K562 (cell line): Measurements from ENCODE around the gene NAE1. TPM values are rescaled to one million over a fixed set of nuclear protein-coding genes. Genes with fewer than 3 reads are reported as not detected.

Source experiments
- ATAC-seq: fragments of 200-7000 bp; cut with Tn5 transposase; 3 replicates; pipeline ENCODE4 v1.9.1; 2020; ENCODE audit warnings: moderate library complexity
- BruUV-seq: library from RNA; stranded (reverse); fragments of 400-500 nt; replicated peaks from 2 replicates; lab custom pipeline; 2021; lab: Mats Ljungman, UMichigan
- CTCF ChIA-PET: fragments of 300-600 bp; formaldehyde crosslinking; extraction: SDS; loops from one replicate; lab custom pipeline; 2021; ENCODE audit warnings: low intra/inter-chr PET ratio; lab: Yijun Ruan, JAX
- POLR2A ChIA-PET: fragments of 300-600, 350-650 bp; sonication (Branson Sonifier 250); formaldehyde crosslinking; extraction: SDS; loops from one replicate; lab custom pipeline; 2021; ENCODE audit warnings: antibody characterized with exemption, inconsistent platforms; lab: Yijun Ruan, JAX
- DNase-seq, 4 experiments: peaks; one replicate each; pipeline versions ENCODE4 v3.0.0 to v3.0.0-alpha.2; 2011 to 2018; ENCODE audit warnings: low spot score in 3 of 4, mixed read lengths in 3 of 4; ENCODE audit errors: extremely low read depth in 1 of 4
- FAIRE-seq: peaks from 2 replicates; lab custom pipeline; 2011; peaks lifted over from hg19 to GRCh38; lab: Jason Lieb, UNC
- H2AFZ ChIP-seq: 2 replicates; pipeline ENCODE4 v1.6.0; 2011; ENCODE audit warnings: low read depth, low read length, control low read depth, inconsistent platforms
- H3K27ac ChIP-seq: fragments of 200-600 bp; 3 replicates; pipeline ENCODE4 v1.8.0; 2011; ENCODE audit warnings: low read depth, mild to moderate bottlenecking, control low read depth, inconsistent platforms, low read length, moderate library complexity, mixed read lengths; ENCODE audit errors: extremely low read depth
- H3K27me3 ChIP-seq, 2 experiments: fragments of 300-600 bp in 1 of 2; 2 replicates in 1 of 2; 3 replicates in 1 of 2; pipeline versions ENCODE4 v1.6.0 to v1.8.0; 2011; ENCODE audit warnings: inconsistent platforms in 2 of 2, low read length in 2 of 2, mild to moderate bottlenecking in 1 of 2, mixed read lengths in 1 of 2, moderate library complexity in 1 of 2; ENCODE audit not compliant: control insufficient read depth in 2 of 2, insufficient read depth in 2 of 2
- H3K36me3 ChIP-seq: fragments of 300-600 bp; 3 replicates; pipeline ENCODE4 v1.8.0; 2011; ENCODE audit warnings: mild to moderate bottlenecking, low read length, inconsistent platforms; ENCODE audit not compliant: control insufficient read depth, insufficient read depth
- H3K4me1 ChIP-seq, 2 experiments: fragments of 200-600 bp in 1 of 2; replicated peaks in 1 of 2; 2 replicates in 1 of 2; 3 replicates in 1 of 2; pipeline versions ENCODE4 v1.5.1 to v1.8.0; 2011; ENCODE audit warnings: inconsistent platforms in 2 of 2, low read length in 2 of 2, mild to moderate bottlenecking in 1 of 2, mixed read lengths in 1 of 2, moderate library complexity in 1 of 2; ENCODE audit not compliant: control insufficient read depth in 2 of 2, insufficient read depth in 2 of 2
- H3K4me2 ChIP-seq: 2 replicates; pipeline ENCODE4 v1.6.1; 2011; ENCODE audit warnings: low read length, control low read depth, inconsistent platforms, mixed read lengths; ENCODE audit not compliant: insufficient read depth
- H3K4me3 ChIP-seq: fragments of 200-600 bp; sonication (generic), shearing (Covaris generic); 2 replicates; pipeline ENCODE4 v1.5.1; 2016; ENCODE audit warnings: control low read depth, inconsistent platforms
- H3K79me2 ChIP-seq: fragments of 200-600 bp; 3 replicates; pipeline ENCODE4 v1.8.0; 2011; ENCODE audit warnings: low read length, inconsistent platforms; ENCODE audit not compliant: control insufficient read depth, insufficient read depth
- H3K9ac ChIP-seq, 2 experiments: 2 replicates each; pipeline versions ENCODE4 v1.6.0 to v1.6.1; 2011; ENCODE audit warnings: low read depth in 2 of 2, low read length in 2 of 2, control low read depth in 1 of 2, inconsistent platforms in 1 of 2, mild to moderate bottlenecking in 1 of 2, mixed read lengths in 1 of 2; ENCODE audit not compliant: insufficient read depth in 1 of 2
- H3K9me1 ChIP-seq: one replicate; pipeline ENCODE4 v1.6.0; 2011; ENCODE audit warnings: inconsistent platforms, mild to moderate bottlenecking, low read length, moderate library complexity; ENCODE audit not compliant: control insufficient read depth, insufficient read depth
- H3K9me3 ChIP-seq: replicated peaks from 2 replicates; pipeline ENCODE4 v1.5.1; 2011; ENCODE audit warnings: low read depth, low read length, inconsistent platforms; ENCODE audit not compliant: control insufficient read depth, insufficient read depth
- H4K20me1 ChIP-seq: replicated peaks from 2 replicates; pipeline ENCODE4 v1.6.1; 2011; ENCODE audit warnings: low read length, inconsistent platforms, mixed read lengths; ENCODE audit not compliant: control insufficient read depth, insufficient read depth
- HDAC1 ChIP-seq, 2 experiments: fragments of 450-650 bp; IDR thresholded peaks; 2 replicates each; pipeline ENCODE4 v1.6.1; 2016 to 2017; ENCODE audit warnings: inconsistent platforms in 1 of 2, mild to moderate bottlenecking in 1 of 2, moderate library complexity in 1 of 2
- NELFE ChIP-seq: IDR thresholded peaks from 2 replicates; pipeline ENCODE4 v1.6.1; 2011; ENCODE audit warnings: mild to moderate bottlenecking; ENCODE audit not compliant: insufficient read depth, insufficient read length
- RBM17 ChIP-seq: fragments of 200-400 bp; formaldehyde crosslinking; IDR thresholded peaks from 2 replicates; pipeline ENCODE4 v1.6.1; 2017; ENCODE audit warnings: low read depth, mild to moderate bottlenecking, low read length, borderline replicate concordance
- RNF2 ChIP-seq: sonication (generic); IDR thresholded peaks from 2 replicates; pipeline ENCODE4 v1.6.1; 2016
- ZBTB7A ChIP-seq: IDR thresholded peaks from 2 replicates; pipeline ENCODE4 v1.6.1; 2011; ENCODE audit warnings: low read depth, mild to moderate bottlenecking, low read length, moderate library complexity, borderline replicate concordance; ENCODE audit not compliant: control insufficient read depth
- ZFP36 ChIP-seq: fragments of 150-350 bp; IDR thresholded peaks from 2 replicates; pipeline ENCODE4 v1.6.1; 2018; ENCODE audit warnings: low read length, low read depth; ENCODE audit not compliant: partially characterized antibody
- ZNF212 ChIP-seq: fragments of 450-650 bp; formaldehyde crosslinking; IDR thresholded peaks from 2 replicates; pipeline ENCODE4 v1.4.0; 2020; ENCODE audit warnings: mild to moderate bottlenecking
- WGBS: fragments of 100-300 bp; shearing (Covaris generic); methylation state at CpG from one replicate; pipeline ENCODE4 v1.1.6; 2016; ENCODE audit warnings: low coverage, mixed read lengths; ENCODE audit not compliant: insufficient coverage; ENCODE audit errors: missing lambda C conversion rate; 5-methylcytosine and 5-hydroxymethylcytosine counted together
- in situ Hi-C: fragments of 300-500 bp; cut with MboI; formaldehyde crosslinking; loops from 4 replicates; pipeline ENCODE4 v1.15.0; 2018; ENCODE audit warnings: inconsistent platforms, mixed read lengths
- intact Hi-C: fragments of 100-400 bp; cut with micrococcal nuclease; formaldehyde crosslinking; loops from 2 replicates; pipeline ENCODE4 v1.14.2; 2022
- polyA plus RNA-seq, 8 experiments: library from polyadenylated mRNA; depleted of rRNA in 4 of 8; stranded (reverse) in 5 of 8; unstranded in 3 of 8; fragments of >200 nt; fragmentation: Nextera tagmentation in 2 of 8; fragmentation: Illumina TruSeq in 1 of 8; extraction: Ambion mirVana in 2 of 8; extraction: Trizol in 1 of 8; gene quantifications; 2 replicates each; pipeline versions ENCODE4 v1.2.1 to v1.2.3, GENCODE V29; 2011 to 2014; ENCODE audit warnings: inconsistent platforms in 1 of 8, missing spikeins in 1 of 8
- total RNA-seq, 7 experiments: library from RNA; depleted of rRNA in 6 of 7; stranded (reverse); fragments of >200 nt in 6 of 7; fragmentation: Illumina TruSeq in 2 of 7; extraction: Trizol in 2 of 7; gene quantifications; 2 replicates each; pipeline versions ENCODE4 v1.2.1 to v1.2.3, GENCODE V29; 2011 to 2021; ENCODE audit warnings: low replicate concordance in 1 of 7
- TF ChIP-seq, protein P1 (sequence below), 3 experiments: IDR thresholded peaks in 2 of 3; conservative IDR thresholded peaks in 1 of 3; 2 replicates each; pipeline ENCODE4 v1.5.1; 2011 to 2012; ENCODE audit warnings: low read length in 3 of 3, mild to moderate bottlenecking in 3 of 3, control low read depth in 2 of 3, improper control_type of control experiment in 1 of 3, inconsistent platforms in 1 of 3, low read depth in 1 of 3, mixed read lengths in 1 of 3, moderate library complexity in 1 of 3; ENCODE audit not compliant: insufficient read depth in 2 of 3

The NAE1 gene
- total and polyA plus RNA-seq, 9 of the 15 experiments (the other 6 are each of a cell fraction or from before 2014, with no cell fraction given) = 165 to 294 (median 230) TPM

DNA sequence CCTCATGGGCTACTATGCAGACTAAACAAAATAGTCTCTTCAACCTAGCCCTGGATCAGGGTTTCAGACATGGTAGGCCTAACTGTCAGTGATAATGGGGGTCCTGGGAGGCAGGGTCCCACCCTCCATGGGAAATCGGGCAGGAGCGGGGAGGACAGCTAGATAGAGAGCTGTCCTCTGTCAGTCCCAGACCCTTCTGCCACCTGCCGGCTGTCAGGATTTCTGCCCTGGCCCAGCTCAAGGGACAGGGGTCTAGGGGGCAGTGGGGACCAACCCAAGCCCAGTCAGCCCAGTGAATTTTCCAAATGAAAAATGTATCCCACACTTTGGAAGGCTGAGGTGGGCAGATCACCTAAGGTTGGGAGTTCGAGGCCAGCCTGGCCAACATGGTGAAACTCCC, 18.8 kb upstream of the NAE1 start:
- BruUV-seq = no TSS peak
- intact Hi-C loops = no loop called here
- ChIA-PET CTCF (no interaction called here), POLR2A (interaction anchor here (0.9 to 1.4 kb wide), 2 partner anchors 19 to 24 kb away, joined by 4 read pairs; partner anchors contain the start of gene NAE1)
- no peak for TF ChIP-seq RNF2
- no peak for TF ChIP-seq HDAC1 (IDR thresholded peaks at IDR 0.05)
- TF ChIP-seq, protein P1, sequence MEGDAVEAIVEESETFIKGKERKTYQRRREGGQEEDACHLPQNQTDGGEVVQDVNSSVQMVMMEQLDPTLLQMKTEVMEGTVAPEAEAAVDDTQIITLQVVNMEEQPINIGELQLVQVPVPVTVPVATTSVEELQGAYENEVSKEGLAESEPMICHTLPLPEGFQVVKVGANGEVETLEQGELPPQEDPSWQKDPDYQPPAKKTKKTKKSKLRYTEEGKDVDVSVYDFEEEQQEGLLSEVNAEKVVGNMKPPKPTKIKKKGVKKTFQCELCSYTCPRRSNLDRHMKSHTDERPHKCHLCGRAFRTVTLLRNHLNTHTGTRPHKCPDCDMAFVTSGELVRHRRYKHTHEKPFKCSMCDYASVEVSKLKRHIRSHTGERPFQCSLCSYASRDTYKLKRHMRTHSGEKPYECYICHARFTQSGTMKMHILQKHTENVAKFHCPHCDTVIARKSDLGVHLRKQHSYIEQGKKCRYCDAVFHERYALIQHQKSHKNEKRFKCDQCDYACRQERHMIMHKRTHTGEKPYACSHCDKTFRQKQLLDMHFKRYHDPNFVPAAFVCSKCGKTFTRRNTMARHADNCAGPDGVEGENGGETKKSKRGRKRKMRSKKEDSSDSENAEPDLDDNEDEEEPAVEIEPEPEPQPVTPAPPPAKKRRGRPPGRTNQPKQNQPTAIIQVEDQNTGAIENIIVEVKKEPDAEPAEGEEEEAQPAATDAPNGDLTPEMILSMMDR (IDR thresholded peaks at IDR 0.05 in 2 of 3, conservative IDR thresholded peaks at IDR 0.05 in 1 of 3; ENCODE audit: insufficient read depth in 2 of 3, low read depth in 1 of 3, low read length in 3 of 3) = peak in 2 of 3 experiments; percentile 12 to 14; a peak in 2 of 6 replicates
- TF ChIP-seq RBM17 = no peak
- no peak for TF ChIP-seq ZFP36
- no peak for TF ChIP-seq NELFE
- peak; percentile 37; the same call in 1 of the 2 replicates for TF ChIP-seq ZBTB7A
- no peak for TF ChIP-seq ZNF212 (CRISPR knock-in tag)
- Histone ChIP-seq H3K4me2 (no peak overlapping the region), H3K79me2 (no peaks in the 10 kb centered on the region), H3K36me3 (no peaks in the 10 kb centered on the region), H3K9me1 (no peaks in the 10 kb centered on the region), H3K27me3 (peaks cover 12 to 16% of the 10 kb centered on the region in 2 experiments; a peak in 4 of 5 replicates), H3K9ac (no peak overlapping the region), H3K27ac (no peak overlapping the region), H3K4me1 (peaks cover 10 to 12% of the 10 kb centered on the region in 2 experiments; a peak in 3 of 5 replicates), H3K4me3 (no peak overlapping the region), H3K9me3 (no peaks in the 10 kb centered on the region), H4K20me1 (no peaks in the 10 kb centered on the region), H2AFZ (no peak overlapping the region)
- FAIRE-seq (no peak), ATAC-seq (peak; percentile 25; the same call in 1 of the 3 replicates), DNase-seq (peak in 1 of 4 experiments; percentile 12)
- WGBS = 56% methylated on average over 4 of the region's 4 CpGs
- in situ Hi-C loops = no loop called here
